H1 (cell line): Measurements from ENCODE around the gene FANCF. TPM values are rescaled to one million over a fixed set of nuclear protein-coding genes. Genes with fewer than 3 reads are reported as not detected.

Experiments
- ATF3 ChIP-seq: IDR thresholded peaks from 2 replicates; pipeline ENCODE4 v1.6.1; 2011; ENCODE audit warnings: low read depth, mild to moderate bottlenecking, low read length; ENCODE audit not compliant: insufficient read depth
- CBX5 ChIP-seq: fragments of 300-800, 300-1000 bp; sonication (generic); IDR thresholded peaks from 2 replicates; pipeline ENCODE4 v1.7.1; 2016; ENCODE audit warnings: antibody characterized with exemption, low read length, low read depth
- NRF1 ChIP-seq: IDR thresholded peaks from 2 replicates; pipeline ENCODE4 v1.6.1; 2011; ENCODE audit warnings: mild to moderate bottlenecking, low read depth, low read length, improper control_type of control experiment
- RNF2 ChIP-seq: fragments of 200-900, 300-1000 bp; sonication (generic); IDR thresholded peaks from 2 replicates; pipeline ENCODE4 v1.7.1; 2016; ENCODE audit warnings: borderline replicate concordance, low read depth, mild to moderate bottlenecking, antibody characterized with exemption, low read length; ENCODE audit not compliant: poor library complexity, severe bottlenecking; ENCODE audit errors: missing control alignments
- USF2 ChIP-seq: IDR thresholded peaks from 2 replicates; pipeline ENCODE4 v1.6.1; 2011; ENCODE audit warnings: low read length, improper control_type of control experiment
- polyA plus RNA-seq, 7 experiments: library from polyadenylated mRNA; depleted of rRNA in 3 of 7; stranded (reverse) in 5 of 7; unstranded in 2 of 7; fragments of >200 nt in 5 of 7; fragments of 200-250 nt in 2 of 7; gene quantifications; 1 replicate in 5 of 7; 2 replicates in 1 of 7; 4 replicates in 1 of 7; pipeline versions ENCODE4 v1.2.1 to v1.2.3, GENCODE V29; 2011 to 2013; ENCODE audit warnings: missing spikeins in 2 of 7, mixed read lengths in 2 of 7
- total RNA-seq: library from RNA; stranded (reverse); fragmentation: NEBNext Ultra II Directional; extraction: Animal tissue kit (Norgen Biotek cat#: 25700); gene quantifications from 2 replicates; pipeline ENCODE4 v1.2.1, GENCODE V29; 2021

Gene FANCF
- total and polyA plus RNA-seq, 2 of the 8 experiments (the other 6 are each of a cell fraction or from before 2014, with no cell fraction given), result 10.0 to 29.4 TPM

- no peak for TF ChIP-seq ATF3
- no peak for TF ChIP-seq USF2
- TF ChIP-seq RNF2, result no peak
- TF ChIP-seq NRF1, result no peak
- no peak for TF ChIP-seq CBX5
Observed at GRCh38 chr11:22657101-22657694, 31.6 kb upstream of the FANCF start (continued).
